OCI-LY3 (cell line): ENCODE measurements around the gene SYNCRIP.

ENCODE experiments used
- CTCF ChIP-seq: fragments of 200-600, 300-600 bp; sonication (generic); IDR thresholded peaks from 2 replicates; pipeline ENCODE4 v1.5.1; 2014; ENCODE audit warnings: antibody characterized with exemption, low read length, low read depth
- EZH2phosphoT487 ChIP-seq: fragments of 200-600 bp; shearing (Covaris generic); IDR thresholded peaks from 2 replicates; pipeline ENCODE4 v1.6.1; 2018; ENCODE audit warnings: antibody characterized with exemption, mixed run types, low read depth

DNA sequence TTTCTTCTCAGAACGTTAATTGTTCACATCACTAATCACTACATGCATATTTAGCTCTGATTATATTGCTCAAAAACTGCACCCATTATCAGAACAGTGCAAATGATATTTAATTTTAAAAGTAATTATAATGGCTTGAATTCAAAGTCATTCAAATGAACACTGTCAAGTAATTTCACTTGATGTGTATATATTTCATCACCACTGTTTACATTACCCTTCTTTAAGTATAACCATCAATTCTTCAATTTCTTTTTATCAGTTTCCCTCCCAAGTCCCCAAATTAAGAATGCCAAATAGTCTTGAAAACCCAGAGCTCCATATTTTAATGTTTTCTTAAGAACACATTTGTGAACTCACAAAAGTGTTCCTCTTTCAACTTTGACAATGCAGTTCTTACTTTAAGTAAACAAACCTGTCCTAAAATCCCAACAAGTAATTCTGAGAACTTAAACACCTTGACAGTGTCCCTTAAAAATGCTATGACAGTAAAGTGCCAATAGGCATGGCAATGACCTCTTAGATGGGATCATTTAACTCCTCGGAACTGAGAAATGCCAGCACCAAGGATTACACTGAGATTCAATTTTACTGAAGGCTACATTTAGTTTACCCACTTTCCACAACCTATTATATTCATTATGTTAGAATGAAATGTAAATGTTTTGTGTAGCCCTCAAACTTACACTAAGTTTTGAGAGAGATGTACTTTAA lies 32.3 kb downstream of the SYNCRIP start:
- TF ChIP-seq CTCF: no peak
- no peak for TF ChIP-seq EZH2phosphoT487
